NCI-H1105 treated with DMSO at 0.1 percent for 48 hours (cell line): ENCODE data around the gene SLC2A10.
A peak's percentile ranks its signal among the peaks of the same experiment; 100 is the strongest.

Experiments
- DNase-seq: peaks from one replicate; lab custom pipeline; 2025; lab: John Stamatoyannopoulos, UW

Gene SLC2A10

DNA sequence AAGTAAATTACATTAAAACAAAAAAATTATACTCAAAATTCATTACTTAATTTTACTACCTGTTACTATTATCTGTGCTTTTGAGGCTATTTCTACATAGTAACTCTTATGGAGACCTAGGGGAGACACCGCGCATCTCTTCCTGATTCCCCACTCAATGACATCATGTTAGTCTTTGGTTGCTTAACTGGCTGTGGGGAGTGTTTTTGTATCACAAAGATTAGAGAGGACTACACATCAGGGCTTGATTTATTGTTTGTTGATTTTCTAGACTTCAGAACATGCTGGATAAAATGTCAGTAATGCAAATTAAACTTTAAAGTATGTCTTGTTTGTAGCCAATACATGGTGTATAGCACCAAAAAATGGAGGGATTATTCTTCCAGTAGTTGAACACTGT lies 26.0 kb downstream of the SLC2A10 start:
- no peak for DNase-seq

DNA sequence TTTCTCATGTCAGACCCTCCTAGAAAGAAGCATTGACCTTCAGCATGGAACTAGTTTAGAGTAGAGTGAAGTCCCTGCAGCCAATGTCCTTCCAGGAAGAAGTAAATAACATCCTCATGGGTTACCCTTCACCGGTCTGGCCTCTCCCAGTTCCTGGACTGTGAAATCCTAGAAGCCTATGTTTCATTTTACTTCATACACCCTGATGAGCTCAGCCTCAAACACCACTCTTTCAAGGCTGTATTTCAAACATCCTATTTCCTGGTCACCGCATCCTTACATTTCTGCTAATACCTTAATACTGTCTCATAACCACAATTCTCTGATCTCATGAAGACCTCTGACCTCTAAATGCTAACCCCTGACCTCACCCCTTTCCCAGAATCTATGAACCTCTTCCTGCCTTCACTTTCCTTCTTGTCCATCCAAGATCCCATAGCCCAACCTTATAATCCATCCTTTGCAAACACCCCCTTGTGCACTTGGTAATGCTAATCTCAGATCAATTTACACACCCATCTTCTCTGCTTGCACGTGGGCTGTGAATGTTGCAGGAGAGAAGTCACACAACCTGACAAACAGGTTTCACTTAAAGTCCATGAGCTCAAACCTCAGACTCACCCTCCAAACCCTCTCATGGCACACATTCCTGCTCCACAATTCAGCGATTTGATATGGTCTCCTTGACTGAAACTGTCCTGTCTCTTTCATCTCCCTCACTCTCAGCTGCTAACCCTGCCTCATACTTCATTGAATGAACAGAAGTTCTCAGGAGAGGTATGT lies 30.2 kb downstream of the SLC2A10 start:
- DNase-seq, result no peak

DNA sequence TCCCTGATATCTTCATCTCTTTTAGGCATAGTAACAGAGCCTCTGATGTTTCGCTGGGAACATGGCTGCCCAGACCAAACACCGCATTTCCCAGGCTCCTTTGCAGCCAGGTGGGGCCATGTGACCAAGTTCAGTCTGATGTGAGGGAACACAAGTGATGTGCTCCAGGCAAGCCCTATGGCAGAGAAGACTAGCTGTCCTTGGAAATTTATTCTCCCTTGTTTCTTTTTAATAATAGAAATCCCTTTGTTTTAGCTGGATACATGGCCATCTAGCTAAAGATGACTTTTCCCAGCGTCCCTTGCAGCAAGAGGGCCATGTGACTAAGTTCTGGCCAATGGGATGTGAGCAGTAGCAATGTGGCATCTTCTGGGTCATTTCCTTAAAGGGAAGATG lies 30.8 kb downstream of the SLC2A10 start:
- no peak for DNase-seq

DNA sequence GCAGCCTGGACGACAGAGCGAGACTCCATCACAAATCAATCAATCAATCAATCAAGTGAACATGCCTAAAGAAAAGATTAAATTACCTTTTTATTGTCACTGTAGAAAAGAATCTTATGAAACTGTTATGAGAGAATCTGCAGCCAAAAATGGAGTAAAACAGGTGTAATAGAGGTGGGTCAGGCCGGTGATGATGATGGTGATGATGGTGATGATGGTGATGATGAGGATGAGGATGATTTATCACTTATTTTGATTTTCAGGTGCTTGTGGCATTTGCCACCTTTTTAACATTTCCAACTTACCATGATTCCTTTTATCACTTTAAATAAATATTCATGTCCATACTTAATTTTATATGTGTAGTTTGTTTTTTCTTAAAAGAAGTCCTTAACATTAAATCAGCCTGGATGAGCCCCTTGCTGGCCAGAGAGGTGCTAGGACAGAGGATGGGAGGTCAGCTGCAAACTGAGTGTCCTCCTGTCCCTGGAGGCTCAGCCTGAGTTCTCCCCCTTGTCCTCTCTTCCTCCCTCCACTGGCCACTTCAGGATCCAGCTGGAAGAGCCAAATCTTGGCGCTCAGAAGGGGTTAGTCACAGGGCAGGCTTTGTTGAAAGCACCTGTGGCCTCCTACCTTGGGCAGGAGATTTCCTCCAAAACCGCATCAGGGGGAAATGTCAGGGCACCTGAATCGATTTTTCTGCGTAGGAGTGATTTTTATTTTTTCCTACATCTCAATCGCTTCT lies 32.6 kb downstream of the SLC2A10 start:
- no peak for DNase-seq

DNA sequence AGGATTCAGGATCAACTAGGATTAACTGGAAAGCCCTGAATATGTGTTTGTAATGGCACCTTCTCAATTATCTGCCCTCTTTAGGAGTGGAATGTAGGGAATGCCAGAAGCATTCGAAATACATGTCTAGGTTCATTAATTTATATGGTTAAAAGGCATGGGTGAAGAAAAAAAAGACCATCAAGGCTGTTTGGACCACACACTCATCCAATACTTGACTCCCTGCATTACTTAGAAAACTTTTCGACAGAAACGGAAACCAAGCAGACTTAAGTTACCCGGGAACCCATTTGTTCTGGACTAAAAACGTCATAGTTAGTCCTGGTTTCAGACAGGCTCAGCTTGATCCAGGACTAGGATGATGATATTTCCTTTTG lies 33.2 kb downstream of the SLC2A10 start:
- no peak for DNase-seq

DNA sequence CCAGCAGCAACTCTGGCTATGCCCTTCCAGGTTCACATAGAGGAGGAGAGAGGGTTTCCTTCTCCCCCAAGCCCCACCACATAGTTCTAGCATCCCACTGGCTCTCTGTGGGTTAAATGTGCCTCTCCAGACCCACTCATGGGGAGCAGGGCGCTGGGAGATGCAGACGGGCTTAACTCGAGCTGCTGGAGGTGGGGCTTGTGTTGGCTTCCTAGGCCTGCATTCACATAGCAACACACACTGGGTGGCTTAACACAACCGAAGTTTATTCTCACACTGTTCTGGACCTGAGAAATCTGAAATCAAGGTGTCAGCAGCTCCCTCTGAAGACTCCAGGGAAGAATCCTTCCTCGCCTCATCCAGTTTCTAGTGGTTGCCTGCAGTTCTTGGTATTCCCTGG lies 33.6 kb downstream of the SLC2A10 start:
- DNase-seq, result no peak

DNA sequence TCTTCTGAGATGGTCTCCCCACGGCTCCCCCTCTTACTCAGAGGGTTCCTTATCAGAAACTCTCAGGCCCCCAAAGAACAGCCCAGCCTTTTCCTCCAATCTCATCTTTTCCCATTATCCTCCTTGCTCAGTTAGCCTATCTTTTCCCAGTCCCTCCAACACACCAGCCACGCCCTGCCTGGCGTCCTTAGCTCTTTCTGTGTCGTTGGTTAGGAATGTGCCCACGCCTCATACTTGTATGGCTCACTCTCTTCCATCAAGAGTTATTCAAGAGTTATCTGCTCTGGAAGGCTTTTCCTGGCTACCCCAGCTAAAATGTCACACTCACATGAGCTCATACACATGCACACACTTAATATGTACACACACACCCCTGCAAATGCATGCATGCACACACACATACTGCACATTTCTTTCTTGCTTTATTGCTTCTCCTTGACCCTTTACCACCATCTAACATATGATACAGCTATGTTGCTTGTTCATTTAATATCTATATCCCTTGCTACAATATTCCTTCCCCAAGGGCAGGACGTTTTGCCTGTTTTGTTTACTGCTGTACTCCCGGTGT lies 37.6 kb downstream of the SLC2A10 start:
- DNase-seq, result no peak

- DNase-seq, result no peak
Observed at GRCh38 chr20:46749147-46749546, 39.7 kb downstream of the SLC2A10 start.

- no peak for DNase-seq
Observed at GRCh38 chr20:46751856-46752255, 42.4 kb downstream of the SLC2A10 start.

GRCh38 chr20:46752728-46753127 lies 43.3 kb downstream of the SLC2A10 start:
- peak; percentile 71 for DNase-seq

GRCh38 chr20:46755483-46756413 lies 46.3 kb downstream of the SLC2A10 start:
- DNase-seq, result no peak

GRCh38 chr20:46756419-46756818 lies 47.0 kb downstream of the SLC2A10 start:
- DNase-seq, result no peak

DNA sequence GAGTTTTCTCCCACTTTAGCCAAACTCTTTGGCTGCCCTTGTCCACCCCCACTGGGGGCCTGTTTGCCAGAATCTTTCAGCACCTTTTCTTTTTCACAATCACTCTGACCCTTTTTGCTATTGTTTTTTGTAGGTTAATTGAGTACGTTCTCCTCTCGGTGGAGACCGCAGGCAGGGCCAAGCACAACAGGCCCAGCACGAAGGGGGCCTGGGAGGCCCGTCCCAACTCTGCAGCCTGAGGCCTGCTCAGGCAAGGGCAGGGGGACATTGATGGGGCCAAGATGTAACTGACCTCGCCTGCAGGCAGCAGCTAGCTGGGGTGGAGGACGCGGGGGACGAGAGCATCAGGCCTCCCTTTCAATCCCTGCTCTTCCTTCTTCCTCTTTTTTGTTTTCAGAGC lies 47.7 kb downstream of the SLC2A10 start:
- DNase-seq, result no peak

GRCh38 chr20:46757754-46758678 lies 48.6 kb downstream of the SLC2A10 start:
- peak; percentile 70 for DNase-seq

DNA sequence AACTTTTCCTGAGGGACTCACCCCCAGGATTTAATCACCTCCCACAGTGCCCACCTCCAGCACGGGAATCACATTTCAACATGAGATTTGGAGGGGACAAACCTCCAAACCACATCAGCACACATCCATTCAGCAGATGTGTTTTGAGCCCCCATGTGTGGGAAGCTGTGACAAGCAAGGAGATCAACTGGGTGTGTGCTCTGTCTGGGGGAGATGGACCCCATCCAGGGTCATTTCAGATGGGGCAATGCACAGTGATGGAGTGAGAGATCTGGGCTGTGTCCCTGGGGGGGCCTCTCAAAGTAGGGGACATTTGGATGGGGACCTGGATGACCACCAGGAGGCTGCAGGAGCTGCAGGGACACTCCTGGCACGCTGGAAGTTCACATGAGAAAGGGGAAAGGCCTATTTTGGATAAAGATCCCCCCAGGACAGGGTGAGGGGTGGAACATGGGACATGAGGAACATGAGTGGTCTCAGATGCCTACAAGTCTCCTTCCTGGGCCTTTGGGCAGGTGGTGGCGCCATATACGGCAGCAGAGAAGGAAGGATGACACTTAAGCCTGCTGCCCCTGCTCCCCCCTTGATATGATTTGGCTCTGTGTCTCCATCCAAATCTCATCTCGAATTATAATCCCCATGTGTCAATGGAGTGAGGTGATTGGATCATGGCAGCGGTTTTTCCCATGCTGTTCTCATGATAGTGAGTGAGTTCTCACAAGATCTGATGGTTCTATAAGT lies 49.6 kb downstream of the SLC2A10 start:
- no peak for DNase-seq

DNA sequence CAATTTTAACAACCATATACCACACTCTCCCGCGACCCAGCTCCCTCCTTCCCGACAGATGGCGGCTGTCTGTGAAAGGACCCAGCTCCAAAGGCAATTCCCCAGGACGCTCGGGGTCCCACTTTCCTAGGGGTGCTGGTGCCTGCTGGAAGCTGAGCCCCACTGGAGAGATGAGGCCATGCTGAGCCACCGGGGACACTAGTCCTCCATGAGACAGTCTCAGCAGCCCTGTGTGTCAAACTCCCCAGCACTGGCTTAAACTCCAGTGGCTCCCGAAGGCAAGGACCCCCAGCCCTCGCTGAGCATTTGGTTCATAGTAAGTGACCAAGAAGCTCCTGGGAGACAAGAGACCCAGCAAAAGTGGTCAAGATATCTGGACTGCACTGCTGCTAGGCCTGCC lies 52.1 kb downstream of the SLC2A10 start:
- DNase-seq, result no peak

GRCh38 chr20:46764068-46764467 lies 54.6 kb downstream of the SLC2A10 start:
- no peak for DNase-seq

DNA sequence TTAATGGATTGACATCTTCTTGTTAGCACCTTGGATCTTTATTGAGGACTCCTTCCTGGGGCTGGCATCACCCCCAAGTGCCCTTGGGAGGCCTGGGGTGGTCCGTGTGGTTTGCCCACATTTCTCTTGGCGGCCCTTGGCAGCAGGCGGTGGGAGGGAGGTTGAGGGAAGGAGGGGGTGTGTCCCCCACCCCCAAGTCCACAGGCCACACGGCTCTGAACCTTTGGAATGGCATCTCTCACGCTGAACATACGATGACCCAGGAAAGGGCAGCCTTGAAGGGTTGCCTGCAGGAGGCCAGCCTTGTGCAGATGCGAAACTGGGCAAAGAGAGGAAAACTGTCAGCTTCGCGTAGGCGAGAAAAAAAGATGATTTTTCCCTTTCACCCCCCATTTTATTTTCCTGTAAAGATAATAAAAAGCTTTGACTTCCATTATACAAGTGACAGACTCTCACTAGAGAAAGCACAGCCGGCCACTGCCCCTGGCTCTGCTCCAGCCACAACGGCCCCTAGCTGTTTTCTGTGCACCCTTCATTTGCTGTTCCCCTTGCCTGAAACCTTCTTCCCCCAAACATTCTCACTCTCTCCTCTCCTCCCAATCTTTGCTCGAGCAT lies 56.2 kb downstream of the SLC2A10 start:
- no peak for DNase-seq

GRCh38 chr20:46767127-46767761 lies 57.8 kb downstream of the SLC2A10 start:
- DNase-seq, result peak; percentile 61
